ENCODE measurements around the gene USP31.

DNA sequence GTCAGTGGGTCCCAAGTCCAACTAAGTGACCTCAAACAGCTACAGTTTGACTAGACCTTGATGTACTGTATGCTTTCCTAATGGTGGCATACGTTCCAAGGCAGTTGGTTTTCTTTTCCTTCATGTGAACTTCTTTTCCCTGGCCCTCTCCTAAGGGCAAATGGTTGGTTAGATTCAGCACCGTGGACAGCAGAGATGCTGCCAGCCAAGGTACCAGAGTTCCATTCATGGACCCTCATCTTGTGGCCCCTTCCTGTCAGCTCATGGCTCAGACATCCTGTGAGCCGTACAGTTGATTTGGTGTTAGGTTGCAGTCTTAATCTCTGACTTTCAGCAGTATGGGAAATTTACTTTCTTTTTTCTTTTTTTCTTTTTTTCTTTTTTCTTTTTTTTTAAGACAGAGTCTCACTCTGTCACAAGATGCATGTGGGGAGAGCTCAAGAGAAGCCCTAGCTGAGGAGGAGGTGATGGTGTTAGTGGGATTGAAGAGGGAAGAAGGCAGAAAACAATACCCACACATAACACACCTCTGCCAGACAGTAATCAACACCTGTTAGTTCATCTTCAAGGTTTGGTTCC is 122.4 kb downstream of the USP31 start:
- TF ChIP-seq, protein P1, sequence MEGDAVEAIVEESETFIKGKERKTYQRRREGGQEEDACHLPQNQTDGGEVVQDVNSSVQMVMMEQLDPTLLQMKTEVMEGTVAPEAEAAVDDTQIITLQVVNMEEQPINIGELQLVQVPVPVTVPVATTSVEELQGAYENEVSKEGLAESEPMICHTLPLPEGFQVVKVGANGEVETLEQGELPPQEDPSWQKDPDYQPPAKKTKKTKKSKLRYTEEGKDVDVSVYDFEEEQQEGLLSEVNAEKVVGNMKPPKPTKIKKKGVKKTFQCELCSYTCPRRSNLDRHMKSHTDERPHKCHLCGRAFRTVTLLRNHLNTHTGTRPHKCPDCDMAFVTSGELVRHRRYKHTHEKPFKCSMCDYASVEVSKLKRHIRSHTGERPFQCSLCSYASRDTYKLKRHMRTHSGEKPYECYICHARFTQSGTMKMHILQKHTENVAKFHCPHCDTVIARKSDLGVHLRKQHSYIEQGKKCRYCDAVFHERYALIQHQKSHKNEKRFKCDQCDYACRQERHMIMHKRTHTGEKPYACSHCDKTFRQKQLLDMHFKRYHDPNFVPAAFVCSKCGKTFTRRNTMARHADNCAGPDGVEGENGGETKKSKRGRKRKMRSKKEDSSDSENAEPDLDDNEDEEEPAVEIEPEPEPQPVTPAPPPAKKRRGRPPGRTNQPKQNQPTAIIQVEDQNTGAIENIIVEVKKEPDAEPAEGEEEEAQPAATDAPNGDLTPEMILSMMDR (IDR thresholded peaks at IDR 0.05; ENCODE audit: control extremely low read depth in 1 of 3, insufficient read depth in 1 of 3, low read depth in 1 of 3, low read length in 3 of 3), result no peak
- TF ChIP-seq EZH2 (IDR thresholded peaks at IDR 0.05; ENCODE audit: low read depth, low read length, severe bottlenecking), result no peak
- TF ChIP-seq YY1 (IDR thresholded peaks at IDR 0.05; ENCODE audit: low read depth, low read length), result 0 out of 2 replicates have a peak, but pooled peaks have one; percentile 33
- TF ChIP-seq BRCA1 (IDR thresholded peaks at IDR 0.05; ENCODE audit: low read depth, low read length), result no peak
- TF ChIP-seq RAD21 (IDR thresholded peaks at IDR 0.05 in 1 of 2, conservative IDR thresholded peaks at IDR 0.05 in 1 of 2; ENCODE audit: low read depth in 2 of 2, low read length in 2 of 2), result no peak
- TF ChIP-seq, protein P2, sequence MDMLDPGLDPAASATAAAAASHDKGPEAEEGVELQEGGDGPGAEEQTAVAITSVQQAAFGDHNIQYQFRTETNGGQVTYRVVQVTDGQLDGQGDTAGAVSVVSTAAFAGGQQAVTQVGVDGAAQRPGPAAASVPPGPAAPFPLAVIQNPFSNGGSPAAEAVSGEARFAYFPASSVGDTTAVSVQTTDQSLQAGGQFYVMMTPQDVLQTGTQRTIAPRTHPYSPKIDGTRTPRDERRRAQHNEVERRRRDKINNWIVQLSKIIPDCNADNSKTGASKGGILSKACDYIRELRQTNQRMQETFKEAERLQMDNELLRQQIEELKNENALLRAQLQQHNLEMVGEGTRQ (IDR thresholded peaks at IDR 0.05; ENCODE audit: low read length), result no peak
- no peak for TF ChIP-seq CBX8 (IDR thresholded peaks at IDR 0.05; ENCODE audit: borderline replicate concordance, low read depth, low read length)
- TF ChIP-seq POLR2A (IDR thresholded peaks at IDR 0.05; ENCODE audit: control extremely low read depth in 1 of 2, low read depth in 2 of 2, low read length in 2 of 2), result no peak
